Nephron progenitor cell (in vitro differentiated cells): ENCODE measurements around the gene FAH.

Source experiments
- DNase-seq: peaks from one replicate; pipeline ENCODE4 v3.0.0; 2021
- H3K27ac Mint-ChIP-seq: 2 replicates; pipeline ENCODE4 v1.8.0; 2021; ENCODE audit warnings: mild to moderate bottlenecking, moderate library complexity, mixed read lengths
- H3K27me3 Mint-ChIP-seq: 2 replicates; pipeline ENCODE4 v1.8.0; 2021; ENCODE audit warnings: mild to moderate bottlenecking, low read depth, mixed read lengths; ENCODE audit not compliant: poor library complexity
- H3K36me3 Mint-ChIP-seq: 2 replicates; pipeline ENCODE4 v1.8.0; 2021; ENCODE audit warnings: low read depth, mixed read lengths
- H3K4me1 Mint-ChIP-seq: 2 replicates; pipeline ENCODE4 v1.8.0; 2021; ENCODE audit warnings: mixed read lengths
- H3K4me3 Mint-ChIP-seq: 2 replicates; pipeline ENCODE4 v1.8.0; 2021; ENCODE audit warnings: mild to moderate bottlenecking, moderate library complexity, mixed read lengths
- H3K9me3 Mint-ChIP-seq: 2 replicates; pipeline ENCODE4 v1.8.0; 2021; ENCODE audit warnings: mild to moderate bottlenecking, moderate library complexity, mixed read lengths
- TF ChIP-seq, protein P1 (sequence below): fragments of 200-600 bp; sonication (generic); IDR thresholded peaks from 2 replicates; pipeline ENCODE4 v1.5.0; 2021; ENCODE audit warnings: antibody characterized with exemption

Gene FAH

DNA sequence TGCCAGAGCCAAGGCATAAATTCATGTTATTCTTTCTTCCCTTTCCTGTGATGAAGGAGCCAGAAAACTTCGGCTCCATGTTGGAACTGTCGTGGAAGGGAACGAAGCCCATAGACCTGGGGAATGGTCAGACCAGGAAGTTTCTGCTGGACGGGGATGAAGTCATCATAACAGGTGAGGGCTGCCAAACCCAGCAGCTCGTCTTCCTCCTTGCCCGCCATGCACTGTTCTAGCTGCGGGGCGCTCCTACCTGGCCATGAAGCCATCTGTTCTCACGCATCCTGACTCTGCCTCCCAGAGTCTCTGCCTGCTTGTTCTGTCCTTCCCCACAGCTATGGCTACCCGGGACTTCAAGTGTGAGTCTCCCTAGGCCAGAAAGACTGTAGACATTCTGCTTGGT is 28.2 kb downstream of the FAH start:
- Mint-ChIP-seq H3K4me3 (no peak overlapping the region), H3K9me3 (peaks cover 4% of the 10 kb centered on the region), H3K4me1 (no peaks in the 10 kb centered on the region), H3K36me3 (peaks cover 82% of the 10 kb centered on the region), H3K27me3 (peaks cover 6% of the 10 kb centered on the region), H3K27ac (no peak overlapping the region)
- no peak for DNase-seq
- TF ChIP-seq, protein P1, sequence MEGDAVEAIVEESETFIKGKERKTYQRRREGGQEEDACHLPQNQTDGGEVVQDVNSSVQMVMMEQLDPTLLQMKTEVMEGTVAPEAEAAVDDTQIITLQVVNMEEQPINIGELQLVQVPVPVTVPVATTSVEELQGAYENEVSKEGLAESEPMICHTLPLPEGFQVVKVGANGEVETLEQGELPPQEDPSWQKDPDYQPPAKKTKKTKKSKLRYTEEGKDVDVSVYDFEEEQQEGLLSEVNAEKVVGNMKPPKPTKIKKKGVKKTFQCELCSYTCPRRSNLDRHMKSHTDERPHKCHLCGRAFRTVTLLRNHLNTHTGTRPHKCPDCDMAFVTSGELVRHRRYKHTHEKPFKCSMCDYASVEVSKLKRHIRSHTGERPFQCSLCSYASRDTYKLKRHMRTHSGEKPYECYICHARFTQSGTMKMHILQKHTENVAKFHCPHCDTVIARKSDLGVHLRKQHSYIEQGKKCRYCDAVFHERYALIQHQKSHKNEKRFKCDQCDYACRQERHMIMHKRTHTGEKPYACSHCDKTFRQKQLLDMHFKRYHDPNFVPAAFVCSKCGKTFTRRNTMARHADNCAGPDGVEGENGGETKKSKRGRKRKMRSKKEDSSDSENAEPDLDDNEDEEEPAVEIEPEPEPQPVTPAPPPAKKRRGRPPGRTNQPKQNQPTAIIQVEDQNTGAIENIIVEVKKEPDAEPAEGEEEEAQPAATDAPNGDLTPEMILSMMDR = no peak

DNA sequence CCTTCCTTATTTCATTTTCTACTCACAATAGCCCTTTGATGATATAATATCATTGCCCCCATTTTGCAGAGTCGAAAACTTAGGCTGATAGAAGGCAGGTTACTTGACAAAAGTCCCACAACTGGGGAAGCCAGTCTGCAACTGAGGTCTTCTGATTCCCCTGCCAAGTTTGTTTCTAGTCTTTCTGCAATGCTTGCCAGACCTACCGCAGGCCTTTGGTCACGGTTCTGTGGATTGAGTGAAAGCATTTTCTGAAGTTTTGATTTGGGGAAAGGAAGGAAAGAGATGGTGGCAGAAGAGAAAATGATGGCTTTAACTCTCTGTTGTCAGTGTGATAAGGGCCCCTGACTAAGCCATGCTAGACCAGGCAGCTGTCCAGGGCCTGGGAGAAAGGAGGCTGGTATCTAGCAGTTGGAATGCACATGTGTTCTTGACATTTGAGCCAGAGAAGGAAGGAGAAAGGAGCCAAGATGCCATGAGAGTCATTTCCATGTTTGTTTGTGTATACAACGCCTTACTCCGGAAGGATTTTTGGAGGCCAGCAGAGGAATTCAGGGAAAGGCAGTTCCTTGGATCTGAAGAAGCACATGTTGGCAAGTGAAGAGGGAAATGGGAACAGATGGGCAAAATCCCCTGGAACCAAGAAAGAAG is 29.9 kb downstream of the FAH start:
- TF ChIP-seq, protein P1 = no peak
- Mint-ChIP-seq H3K4me1 (no peaks in the 10 kb centered on the region), H3K4me3 (no peak overlapping the region), H3K9me3 (peaks cover 4% of the 10 kb centered on the region), H3K27me3 (peaks cover 6% of the 10 kb centered on the region), H3K36me3 (peaks cover 82% of the 10 kb centered on the region), H3K27ac (no peak overlapping the region)
- no peak for DNase-seq

DNA sequence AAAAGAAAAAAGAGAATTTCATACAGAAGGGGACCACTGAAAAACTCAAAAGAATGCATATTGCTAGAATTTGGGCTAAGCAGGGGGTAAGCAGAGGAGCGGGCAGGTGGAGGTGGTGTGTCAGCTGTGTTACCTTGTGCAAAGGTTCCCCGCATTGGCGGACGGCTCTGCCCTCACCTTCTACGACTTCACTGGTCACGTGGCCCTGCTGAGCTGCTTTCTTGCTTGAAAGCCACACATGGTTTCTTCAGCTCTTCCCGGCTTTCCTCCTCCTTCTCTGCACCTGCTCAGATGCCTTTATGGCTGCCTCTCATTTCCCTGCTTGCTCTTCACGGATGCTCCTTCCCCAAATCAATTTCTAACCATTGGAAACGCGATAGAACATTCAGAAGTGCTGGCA is 30.5 kb downstream of the FAH start:
- H3K4me1 Mint-ChIP-seq = no peaks in the 10 kb centered on the region
- H3K4me3 Mint-ChIP-seq = no peak overlapping the region
- H3K27me3 Mint-ChIP-seq = peaks cover 5% of the 10 kb centered on the region
- TF ChIP-seq, protein P1 = no peak
- no peak for DNase-seq
- H3K27ac Mint-ChIP-seq = no peak overlapping the region
- H3K9me3 Mint-ChIP-seq = peaks cover 4% of the 10 kb centered on the region
- peaks cover 82% of the 10 kb centered on the region for H3K36me3 Mint-ChIP-seq

DNA sequence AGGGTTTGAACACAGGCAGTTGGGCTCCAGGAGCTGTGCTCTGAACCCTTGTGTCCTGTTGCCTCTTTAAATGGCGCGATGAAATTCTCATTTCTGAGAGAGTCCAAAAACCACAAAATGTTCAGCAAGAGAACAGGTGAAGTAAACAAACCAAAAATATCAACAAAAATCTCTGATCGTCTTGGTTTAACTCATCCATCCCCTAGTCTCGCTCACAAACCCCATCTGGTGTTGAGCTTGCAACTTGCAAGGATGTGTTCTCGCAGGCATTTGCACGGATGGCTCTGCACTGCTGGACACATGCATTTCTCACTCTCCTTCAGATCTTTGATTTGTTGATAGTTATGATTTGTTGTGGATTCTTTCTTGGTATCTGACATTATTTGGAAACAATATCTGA is 31.1 kb downstream of the FAH start:
- Mint-ChIP-seq H3K4me1 (no peaks in the 10 kb centered on the region), H3K27ac (no peak overlapping the region), H3K27me3 (no peaks in the 10 kb centered on the region), H3K9me3 (peaks cover 4% of the 10 kb centered on the region), H3K36me3 (peaks cover 80% of the 10 kb centered on the region), H3K4me3 (no peak overlapping the region)
- TF ChIP-seq, protein P1 = no peak
- no peak for DNase-seq

DNA sequence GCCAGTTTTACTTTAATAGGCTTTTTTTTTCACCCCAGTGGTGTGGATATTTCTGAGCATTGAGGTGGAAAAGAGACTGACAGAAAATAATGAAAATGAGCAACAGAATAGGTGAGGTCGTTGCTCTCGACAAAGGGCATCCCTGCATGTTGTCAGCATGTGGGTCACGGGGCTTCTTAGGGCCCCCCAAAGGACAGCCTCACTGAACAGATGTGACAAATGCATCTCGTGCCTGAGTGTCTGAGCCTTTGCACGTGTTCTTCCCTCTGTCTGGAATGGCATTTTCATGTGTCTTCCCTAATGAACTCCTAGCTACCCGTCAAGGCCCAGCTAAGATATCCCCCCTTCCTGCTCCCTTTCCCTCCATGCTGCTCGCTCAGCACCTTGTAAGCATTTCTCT is 31.8 kb downstream of the FAH start:
- Mint-ChIP-seq H3K36me3 (peaks cover 74% of the 10 kb centered on the region), H3K27me3 (no peaks in the 10 kb centered on the region), H3K27ac (peak overlapping the region; percentile 23), H3K9me3 (peaks cover 4% of the 10 kb centered on the region), H3K4me3 (no peak overlapping the region), H3K4me1 (no peaks in the 10 kb centered on the region)
- TF ChIP-seq, protein P1 = no peak
- DNase-seq = no peak

DNA sequence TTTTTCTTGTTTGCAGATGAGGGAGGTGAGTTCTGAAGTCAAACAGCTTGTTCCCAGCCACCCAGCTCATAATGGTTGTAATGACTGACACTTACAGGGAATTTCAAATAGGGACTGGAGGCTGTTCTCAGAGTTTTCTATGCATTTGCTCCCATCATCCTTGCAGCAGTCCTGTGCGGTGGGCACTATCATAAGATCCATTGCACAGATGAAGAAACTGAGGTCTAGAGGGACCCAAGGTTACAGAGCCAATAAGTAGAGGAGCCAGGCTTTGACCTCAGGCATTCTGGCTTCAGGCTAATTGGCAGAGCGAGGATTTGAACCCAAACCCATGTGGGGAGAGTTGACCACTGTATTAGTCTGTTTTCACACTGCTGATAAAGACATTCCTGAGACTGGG is 32.4 kb downstream of the FAH start:
- TF ChIP-seq, protein P1 = no peak
- H3K27me3 Mint-ChIP-seq = no peaks in the 10 kb centered on the region
- peaks cover 71% of the 10 kb centered on the region for H3K36me3 Mint-ChIP-seq
- H3K4me1 Mint-ChIP-seq = no peaks in the 10 kb centered on the region
- H3K4me3 Mint-ChIP-seq = no peak overlapping the region
- H3K9me3 Mint-ChIP-seq = peaks cover 4% of the 10 kb centered on the region
- H3K27ac Mint-ChIP-seq = no peak overlapping the region
- no peak for DNase-seq
